ENCODE data around the gene KREMEN1. TPM values are rescaled to one million over a fixed set of nuclear protein-coding genes. Genes with fewer than 3 reads are reported as not detected.

KREMEN1 gene
- total and polyA plus RNA-seq, 2 of the 4 experiments (the other 2 are of a cell fraction) = 2.9 to 4.6 TPM

- intact Hi-C loops (cut with micrococcal nuclease) (no loop called here), in situ Hi-C loops (cut with MboI; ENCODE audit: low sequenced_read_pairs) (no loop called here), dilution Hi-C loops (cut with HindIII; ENCODE audit: low sequenced_read_pairs, unreplicated experiment) (no loop called here)
- H2BK5ac ChIP-seq (ENCODE audit: low read depth, low read length, poor library complexity, severe bottlenecking) = no peak overlapping the region
- no peak overlapping the region for H2AK9ac ChIP-seq (replicated peaks; ENCODE audit: low read depth, low read length, poor library complexity)
- no peaks in the 10 kb centered on the region for H3K36me3 ChIP-seq (ENCODE audit: control insufficient read depth, insufficient read depth, low read length)
- peaks cover 13% of the 10 kb centered on the region for H3K27me3 ChIP-seq (ENCODE audit: control insufficient read depth, insufficient read depth, low read length)
- DNase-seq (no peak), ATAC-seq (ENCODE audit: low read depth) (no peak)
- H3K79me1 ChIP-seq (ENCODE audit: low read depth in 1 of 2, low read length in 2 of 2) = no peaks in the 10 kb centered on the region
- 0 out of 2 replicates have a peak overlapping the region, but pooled peaks have one; percentile 32 for H3K23ac ChIP-seq (ENCODE audit: low read depth, low read length)
- H4K91ac ChIP-seq (ENCODE audit: insufficient read depth, low read depth, low read length) = no peak overlapping the region
- no peak overlapping the region for H4K5ac ChIP-seq (ENCODE audit: low read depth, low read length)
- peak overlapping the region; percentile 34 for H3K4me3 ChIP-seq (ENCODE audit: insufficient read depth, low read depth, low read length)
- no peaks in the 10 kb centered on the region; the same call in 1 of the 2 replicates for H4K20me1 ChIP-seq (ENCODE audit: insufficient read depth, low read length)
- no peak overlapping the region for H3K27ac ChIP-seq (ENCODE audit: insufficient read depth, low read length)
- H3K9me1 ChIP-seq (ENCODE audit: insufficient read depth, low read length) = peaks cover 12% of the 10 kb centered on the region
- TF ChIP-seq MAZ (IDR thresholded peaks at IDR 0.05; ENCODE audit: borderline replicate concordance, low read depth, low read length) (no peak), RCOR1 (IDR thresholded peaks at IDR 0.05; ENCODE audit: insufficient replicate concordance, low read length) (no peak), MAFK (IDR thresholded peaks at IDR 0.05; ENCODE audit: low read depth, low read length) (no peak)
- no peak overlapping the region for H3K9ac ChIP-seq (ENCODE audit: low read depth, low read length)
- peaks cover 9% of the 10 kb centered on the region; the same call in 1 of the 2 replicates for H3K4me1 ChIP-seq (ENCODE audit: control insufficient read depth, insufficient read depth, low read length)
- no peak overlapping the region; the same call in 1 of the 2 replicates for H3K14ac ChIP-seq (replicated peaks; ENCODE audit: low read depth, low read length)
- H3K18ac ChIP-seq (ENCODE audit: low read depth, low read length) = no peak overlapping the region
- no peak overlapping the region for H2BK15ac ChIP-seq (ENCODE audit: low read depth, low read length)
- peak overlapping the region; percentile 82 for H2AFZ ChIP-seq (replicated peaks; ENCODE audit: low read length, poor library complexity)
- ChIA-PET POLR2A (ENCODE audit: unreplicated experiment) (no interaction called here), CTCF (no interaction called here)
- no peak overlapping the region for H2BK120ac ChIP-seq (ENCODE audit: low read depth, low read length)
- H2AK5ac ChIP-seq (ENCODE audit: low read depth, low read length) = no peak overlapping the region
- H2BK20ac ChIP-seq (ENCODE audit: low read depth, low read length) = no peak overlapping the region
- no TSS peak for BruUV-seq (replicated peaks)
- no peak overlapping the region for H3K4ac ChIP-seq (ENCODE audit: low read depth, low read length)
- WGBS, 2 experiments (ENCODE audit: extremely low coverage in 2 of 2, insufficient read length in 1 of 2) = no CpG with 5 or more reads among the region's 19 CpGs
- no peak overlapping the region for H4K8ac ChIP-seq (ENCODE audit: low read depth in 2 of 2, low read length in 2 of 2)
- 0 out of 2 replicates have a peak overlapping the region, but pooled peaks have one; percentile 23 for H3K56ac ChIP-seq (ENCODE audit: extremely low read depth, insufficient read depth, low read length)
- no peaks in the 10 kb centered on the region for H3K9me3 ChIP-seq (ENCODE audit: control insufficient read depth, insufficient read depth, low read length)
- H3K4me2 ChIP-seq (ENCODE audit: low read depth, low read length) = peak overlapping the region; percentile 68
Measured at GRCh38 chr22:29206372-29207242, 133.8 kb downstream of the KREMEN1 start.
